GM12878 (cell line): ENCODE results near the gene HOXC5.

Experiments used
- EZH2 ChIP-seq: IDR thresholded peaks from 2 replicates; pipeline ENCODE4 v1.6.1; 2012; ENCODE audit warnings: low read depth, mild to moderate bottlenecking, control low read depth, inconsistent platforms, low read length, borderline replicate concordance; ENCODE audit not compliant: control insufficient read depth
- SRF ChIP-seq, 2 experiments: IDR thresholded peaks; 2 replicates each; pipeline ENCODE4 v1.6.1; 2011; ENCODE audit warnings: low read depth in 2 of 2, low read length in 2 of 2, mild to moderate bottlenecking in 1 of 2, moderate library complexity in 1 of 2
- TF ChIP-seq, protein P1 (sequence below): fragments of 150-350 bp; IDR thresholded peaks from 2 replicates; pipeline ENCODE4 v1.6.1; 2014; ENCODE audit warnings: mild to moderate bottlenecking, low read depth, low read length
- TF ChIP-seq, protein P2 (sequence below), 3 experiments: IDR thresholded peaks in 2 of 3; conservative IDR thresholded peaks in 1 of 3; 2 replicates each; pipeline ENCODE4 v1.5.1; 2011; ENCODE audit warnings: low read depth in 3 of 3, low read length in 3 of 3, mild to moderate bottlenecking in 3 of 3, control low read depth in 2 of 3, moderate library complexity in 2 of 3, inconsistent platforms in 1 of 3, mixed read lengths in 1 of 3; ENCODE audit not compliant: control insufficient read depth in 2 of 3, insufficient read depth in 1 of 3; ENCODE audit errors: extremely low read depth in 1 of 3
- TF ChIP-seq, protein P3 (sequence below): fragments of 450-650 bp; IDR thresholded peaks from 2 replicates; pipeline ENCODE4 v1.6.1; 2016; ENCODE audit warnings: mild to moderate bottlenecking

DNA sequence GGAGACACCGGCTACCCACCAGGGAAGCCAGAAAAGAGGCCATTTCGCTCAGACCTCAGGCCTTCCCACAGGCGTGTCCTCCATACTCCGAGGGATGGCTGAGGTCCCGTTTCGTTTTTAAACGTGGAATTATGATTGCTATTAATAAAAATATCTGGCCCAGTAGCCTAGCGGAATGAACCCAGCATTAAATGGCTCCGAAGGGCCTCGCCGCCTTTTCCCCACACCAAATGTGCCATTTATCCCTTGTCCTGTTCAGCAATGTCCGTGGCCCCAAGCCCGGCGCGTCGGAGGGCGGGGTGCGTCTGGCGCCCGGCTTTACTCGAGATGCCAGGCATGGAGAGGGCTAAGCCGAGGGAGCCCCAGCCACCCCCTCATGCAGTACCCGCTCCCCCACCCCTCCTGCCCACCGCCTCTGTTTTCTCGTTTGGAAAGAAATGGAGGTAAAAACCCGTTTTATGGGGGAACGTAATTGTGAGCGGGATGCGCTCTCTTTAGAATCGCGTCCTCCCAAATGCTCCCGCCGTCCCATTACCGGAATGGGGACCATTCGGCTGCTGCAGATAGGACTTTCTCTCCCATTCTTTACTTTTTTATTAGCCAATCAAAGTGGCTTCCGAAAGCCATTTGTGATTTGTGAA lies 18.4 kb upstream of the HOXC5 start:
- TF ChIP-seq EZH2 (peak; percentile 80; the same call in 1 of the 2 replicates), SRF (IDR thresholded peaks at IDR 0.05; ENCODE audit: low read depth in 2 of 2, low read length in 2 of 2) (no peak)
- TF ChIP-seq, protein P1, sequence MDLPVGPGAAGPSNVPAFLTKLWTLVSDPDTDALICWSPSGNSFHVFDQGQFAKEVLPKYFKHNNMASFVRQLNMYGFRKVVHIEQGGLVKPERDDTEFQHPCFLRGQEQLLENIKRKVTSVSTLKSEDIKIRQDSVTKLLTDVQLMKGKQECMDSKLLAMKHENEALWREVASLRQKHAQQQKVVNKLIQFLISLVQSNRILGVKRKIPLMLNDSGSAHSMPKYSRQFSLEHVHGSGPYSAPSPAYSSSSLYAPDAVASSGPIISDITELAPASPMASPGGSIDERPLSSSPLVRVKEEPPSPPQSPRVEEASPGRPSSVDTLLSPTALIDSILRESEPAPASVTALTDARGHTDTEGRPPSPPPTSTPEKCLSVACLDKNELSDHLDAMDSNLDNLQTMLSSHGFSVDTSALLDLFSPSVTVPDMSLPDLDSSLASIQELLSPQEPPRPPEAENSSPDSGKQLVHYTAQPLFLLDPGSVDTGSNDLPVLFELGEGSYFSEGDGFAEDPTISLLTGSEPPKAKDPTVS = no peak
- TF ChIP-seq, protein P2, sequence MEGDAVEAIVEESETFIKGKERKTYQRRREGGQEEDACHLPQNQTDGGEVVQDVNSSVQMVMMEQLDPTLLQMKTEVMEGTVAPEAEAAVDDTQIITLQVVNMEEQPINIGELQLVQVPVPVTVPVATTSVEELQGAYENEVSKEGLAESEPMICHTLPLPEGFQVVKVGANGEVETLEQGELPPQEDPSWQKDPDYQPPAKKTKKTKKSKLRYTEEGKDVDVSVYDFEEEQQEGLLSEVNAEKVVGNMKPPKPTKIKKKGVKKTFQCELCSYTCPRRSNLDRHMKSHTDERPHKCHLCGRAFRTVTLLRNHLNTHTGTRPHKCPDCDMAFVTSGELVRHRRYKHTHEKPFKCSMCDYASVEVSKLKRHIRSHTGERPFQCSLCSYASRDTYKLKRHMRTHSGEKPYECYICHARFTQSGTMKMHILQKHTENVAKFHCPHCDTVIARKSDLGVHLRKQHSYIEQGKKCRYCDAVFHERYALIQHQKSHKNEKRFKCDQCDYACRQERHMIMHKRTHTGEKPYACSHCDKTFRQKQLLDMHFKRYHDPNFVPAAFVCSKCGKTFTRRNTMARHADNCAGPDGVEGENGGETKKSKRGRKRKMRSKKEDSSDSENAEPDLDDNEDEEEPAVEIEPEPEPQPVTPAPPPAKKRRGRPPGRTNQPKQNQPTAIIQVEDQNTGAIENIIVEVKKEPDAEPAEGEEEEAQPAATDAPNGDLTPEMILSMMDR (IDR thresholded peaks at IDR 0.05 in 2 of 3, conservative IDR thresholded peaks at IDR 0.05 in 1 of 3; ENCODE audit: control insufficient read depth in 2 of 3, extremely low read depth in 1 of 3, insufficient read depth in 1 of 3, low read depth in 3 of 3, low read length in 3 of 3) = no peak
- TF ChIP-seq, protein P3, sequence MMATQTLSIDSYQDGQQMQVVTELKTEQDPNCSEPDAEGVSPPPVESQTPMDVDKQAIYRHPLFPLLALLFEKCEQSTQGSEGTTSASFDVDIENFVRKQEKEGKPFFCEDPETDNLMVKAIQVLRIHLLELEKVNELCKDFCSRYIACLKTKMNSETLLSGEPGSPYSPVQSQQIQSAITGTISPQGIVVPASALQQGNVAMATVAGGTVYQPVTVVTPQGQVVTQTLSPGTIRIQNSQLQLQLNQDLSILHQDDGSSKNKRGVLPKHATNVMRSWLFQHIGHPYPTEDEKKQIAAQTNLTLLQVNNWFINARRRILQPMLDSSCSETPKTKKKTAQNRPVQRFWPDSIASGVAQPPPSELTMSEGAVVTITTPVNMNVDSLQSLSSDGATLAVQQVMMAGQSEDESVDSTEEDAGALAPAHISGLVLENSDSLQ = no peak
